ENCODE data around the gene FMNL2.

GRCh38 chr2:152336854-152337510 lies 2.0 kb downstream of the FMNL2 start:
- no peak for TF ChIP-seq EZH2 (IDR thresholded peaks at IDR 0.05; ENCODE audit: low read depth)
- TF ChIP-seq, protein P1, sequence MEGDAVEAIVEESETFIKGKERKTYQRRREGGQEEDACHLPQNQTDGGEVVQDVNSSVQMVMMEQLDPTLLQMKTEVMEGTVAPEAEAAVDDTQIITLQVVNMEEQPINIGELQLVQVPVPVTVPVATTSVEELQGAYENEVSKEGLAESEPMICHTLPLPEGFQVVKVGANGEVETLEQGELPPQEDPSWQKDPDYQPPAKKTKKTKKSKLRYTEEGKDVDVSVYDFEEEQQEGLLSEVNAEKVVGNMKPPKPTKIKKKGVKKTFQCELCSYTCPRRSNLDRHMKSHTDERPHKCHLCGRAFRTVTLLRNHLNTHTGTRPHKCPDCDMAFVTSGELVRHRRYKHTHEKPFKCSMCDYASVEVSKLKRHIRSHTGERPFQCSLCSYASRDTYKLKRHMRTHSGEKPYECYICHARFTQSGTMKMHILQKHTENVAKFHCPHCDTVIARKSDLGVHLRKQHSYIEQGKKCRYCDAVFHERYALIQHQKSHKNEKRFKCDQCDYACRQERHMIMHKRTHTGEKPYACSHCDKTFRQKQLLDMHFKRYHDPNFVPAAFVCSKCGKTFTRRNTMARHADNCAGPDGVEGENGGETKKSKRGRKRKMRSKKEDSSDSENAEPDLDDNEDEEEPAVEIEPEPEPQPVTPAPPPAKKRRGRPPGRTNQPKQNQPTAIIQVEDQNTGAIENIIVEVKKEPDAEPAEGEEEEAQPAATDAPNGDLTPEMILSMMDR (conservative IDR thresholded peaks at IDR 0.05) = no peak

Measured in PC-9 (cell line).